ENCODE measurements around the gene FBXO38. TPM values are rescaled to one million over a fixed set of nuclear protein-coding genes. Genes with fewer than 3 reads are reported as not detected.

The FBXO38 gene
- total and polyA plus RNA-seq, 2 donors (not counting 1 experiment from before 2014, with no cell fraction given) = 14.4 to 97.0 TPM

GRCh38 chr5:148428848-148429247 lies 45.1 kb downstream of the FBXO38 start:
- intact Hi-C loops (cut with micrococcal nuclease) = no loop called here
- POLR2A ChIA-PET = no interaction called here
- Histone ChIP-seq H3K9ac (ENCODE audit: low read length) (no peak overlapping the region), H3K9me3 (ENCODE audit: control extremely low read depth in 1 of 3, control insufficient read depth in 2 of 3, insufficient read depth in 1 of 3, low read length in 2 of 3) (no peaks in the 10 kb centered on the region), H3K27me3 (replicated peaks in 1 of 4; ENCODE audit: control extremely low read depth in 1 of 4, control insufficient read depth in 3 of 4, insufficient read depth in 4 of 4, low read length in 3 of 4) (no peaks in the 10 kb centered on the region), H3K79me2 (ENCODE audit: control insufficient read depth, insufficient read depth, low read length) (no peaks in the 10 kb centered on the region), H2AFZ (ENCODE audit: insufficient read depth, low read depth, low read length, poor library complexity, severe bottlenecking) (no peak overlapping the region), H3K4me2 (replicated peaks; ENCODE audit: low read depth, low read length, poor library complexity, severe bottlenecking) (no peak overlapping the region), H3K4me1 (ENCODE audit: control insufficient read depth in 2 of 2, insufficient read depth in 2 of 2, low read length in 2 of 2) (no peaks in the 10 kb centered on the region), H3K36me3 (replicated peaks in 1 of 2; ENCODE audit: control extremely low read depth in 1 of 2, control insufficient read depth in 1 of 2, extremely low read depth in 1 of 2, insufficient read depth in 2 of 2, low read length in 1 of 2) (peaks cover 8 to 68% of the 10 kb centered on the region in 2 experiments), H3K27ac (ENCODE audit: low read length in 2 of 2) (no peak overlapping the region), H3K4me3 (ENCODE audit: control extremely low read depth in 1 of 5, extremely low read depth in 1 of 5, insufficient read depth in 1 of 5, low read depth in 2 of 5, low read length in 4 of 5) (no peak overlapping the region), H4K20me1 (ENCODE audit: control insufficient read depth, insufficient read depth, low read length, poor library complexity, severe bottlenecking) (no peaks in the 10 kb centered on the region)
- CTCF ChIA-PET = interaction anchor here (0.6 to 1.4 kb wide), 4 partner anchors 10 to 15 kb away, joined by 3 to 4 read pairs (median 3); no protein-coding TSS in a partner anchor
- no peak overlapping the region for H3K4me3 Mint-ChIP-seq
- H3K27me3 Mint-ChIP-seq = no peaks in the 10 kb centered on the region
- ATAC-seq (ENCODE audit: low read depth) = no peak
- H3K27ac Mint-ChIP-seq = no peak overlapping the region
- no peak for TF ChIP-seq EZH2 (IDR thresholded peaks at IDR 0.05; ENCODE audit: borderline replicate concordance, insufficient read depth, low read depth, low read length, poor library complexity, severe bottlenecking)
- H3K9me3 Mint-ChIP-seq (ENCODE audit: insufficient read depth) = no peaks in the 10 kb centered on the region
- DNase-seq = no peak
- no peaks in the 10 kb centered on the region for H3K4me1 Mint-ChIP-seq
- no CpG with 5 or more reads among the region's 2 CpGs for WGBS (ENCODE audit: insufficient coverage)

- Histone ChIP-seq H3K9me3 (ENCODE audit: control extremely low read depth in 1 of 3, control insufficient read depth in 2 of 3, insufficient read depth in 1 of 3, low read length in 2 of 3) (no peaks in the 10 kb centered on the region), H2AFZ (ENCODE audit: insufficient read depth, low read depth, low read length, poor library complexity, severe bottlenecking) (no peak overlapping the region), H3K9ac (ENCODE audit: low read length) (no peak overlapping the region), H4K20me1 (ENCODE audit: control insufficient read depth, insufficient read depth, low read length, poor library complexity, severe bottlenecking) (no peaks in the 10 kb centered on the region), H3K27ac (ENCODE audit: low read length in 2 of 2) (no peak overlapping the region), H3K4me3 (ENCODE audit: control extremely low read depth in 1 of 5, extremely low read depth in 1 of 5, insufficient read depth in 1 of 5, low read depth in 2 of 5, low read length in 4 of 5) (no peak overlapping the region), H3K79me2 (ENCODE audit: control insufficient read depth, insufficient read depth, low read length) (no peaks in the 10 kb centered on the region), H3K27me3 (replicated peaks in 1 of 4; ENCODE audit: control extremely low read depth in 1 of 4, control insufficient read depth in 3 of 4, insufficient read depth in 4 of 4, low read length in 3 of 4) (no peaks in the 10 kb centered on the region), H3K4me1 (ENCODE audit: control insufficient read depth in 2 of 2, insufficient read depth in 2 of 2, low read length in 2 of 2) (no peaks in the 10 kb centered on the region), H3K36me3 (replicated peaks in 1 of 2; ENCODE audit: control extremely low read depth in 1 of 2, control insufficient read depth in 1 of 2, extremely low read depth in 1 of 2, insufficient read depth in 2 of 2, low read length in 1 of 2) (peaks cover 18 to 64% of the 10 kb centered on the region in 2 experiments), H3K4me2 (replicated peaks; ENCODE audit: low read depth, low read length, poor library complexity, severe bottlenecking) (no peak overlapping the region)
- H3K27me3 Mint-ChIP-seq = no peaks in the 10 kb centered on the region
- H3K4me1 Mint-ChIP-seq = no peaks in the 10 kb centered on the region
- TF ChIP-seq EZH2 (IDR thresholded peaks at IDR 0.05; ENCODE audit: borderline replicate concordance, insufficient read depth, low read depth, low read length, poor library complexity, severe bottlenecking) = no peak
- TF ChIP-seq, protein P1, sequence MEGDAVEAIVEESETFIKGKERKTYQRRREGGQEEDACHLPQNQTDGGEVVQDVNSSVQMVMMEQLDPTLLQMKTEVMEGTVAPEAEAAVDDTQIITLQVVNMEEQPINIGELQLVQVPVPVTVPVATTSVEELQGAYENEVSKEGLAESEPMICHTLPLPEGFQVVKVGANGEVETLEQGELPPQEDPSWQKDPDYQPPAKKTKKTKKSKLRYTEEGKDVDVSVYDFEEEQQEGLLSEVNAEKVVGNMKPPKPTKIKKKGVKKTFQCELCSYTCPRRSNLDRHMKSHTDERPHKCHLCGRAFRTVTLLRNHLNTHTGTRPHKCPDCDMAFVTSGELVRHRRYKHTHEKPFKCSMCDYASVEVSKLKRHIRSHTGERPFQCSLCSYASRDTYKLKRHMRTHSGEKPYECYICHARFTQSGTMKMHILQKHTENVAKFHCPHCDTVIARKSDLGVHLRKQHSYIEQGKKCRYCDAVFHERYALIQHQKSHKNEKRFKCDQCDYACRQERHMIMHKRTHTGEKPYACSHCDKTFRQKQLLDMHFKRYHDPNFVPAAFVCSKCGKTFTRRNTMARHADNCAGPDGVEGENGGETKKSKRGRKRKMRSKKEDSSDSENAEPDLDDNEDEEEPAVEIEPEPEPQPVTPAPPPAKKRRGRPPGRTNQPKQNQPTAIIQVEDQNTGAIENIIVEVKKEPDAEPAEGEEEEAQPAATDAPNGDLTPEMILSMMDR (IDR thresholded peaks at IDR 0.05) = no peak
- no peaks in the 10 kb centered on the region for H3K9me3 Mint-ChIP-seq (ENCODE audit: insufficient read depth)
- intact Hi-C loops (cut with micrococcal nuclease) = no loop called here
- ChIA-PET POLR2A (no interaction called here), CTCF (no interaction called here)
- DNase-seq (no peak), ATAC-seq (ENCODE audit: low read depth) (no peak)
- H3K27ac Mint-ChIP-seq = no peak overlapping the region
- no CpG with 5 or more reads among the region's 3 CpGs for WGBS (ENCODE audit: insufficient coverage)
- H3K4me3 Mint-ChIP-seq = no peak overlapping the region
Measured at GRCh38 chr5:148433826-148434225, 50.1 kb downstream of the FBXO38 start.
